ENCODE results near the gene KDM4D. TPM values are rescaled to one million over a fixed set of nuclear protein-coding genes. Genes with fewer than 3 reads are reported as not detected.
A peak's percentile ranks its signal among the peaks of the same experiment; 100 is the strongest.

The KDM4D gene
- polyA plus RNA-seq, result under 1 TPM in 3 of 4 donors, not detected in 1; 0.27 to 0.54 (median 0.49) TPM
- long read RNA-seq, donor 1, partial matches to known transcripts, result 0 of 3 reads
- long read RNA-seq, donor 1, other reads (novel, unspliced or antisense), result 0 of 3 reads
- long read RNA-seq, donor 2, result 0 reads
- long read RNA-seq, donor 3, result 0 reads
- long read RNA-seq, donor 4, partial matches to known transcripts, result 0 of 1 reads
- long read RNA-seq, donor 4, other reads (novel, unspliced or antisense), result 0 of 1 reads
- long read RNA-seq, donor 5, result 0 reads
- long read RNA-seq, donor 6, result 0 reads
- long read RNA-seq, donor 7, result 0 reads
- long read RNA-seq, donor 8, result 0 reads
- long read RNA-seq, donor 9, result 0 reads
- long read RNA-seq, donor 10, partial matches to known transcripts, result 0 of 1 reads
- long read RNA-seq, donor 10, other reads (novel, unspliced or antisense), result 0 of 1 reads

GRCh38 chr11:94973099-94973968 is at the start of gene KDM4D, which contains the start of gene CWC15:
KDM4D (plus strand) TSS chr11:94973709; CDS start chr11:94997373, 23,664 bp downstream.
CWC15 (minus strand) TSS chr11:94973556; CDS start chr11:94972185, 1,371 bp downstream.
- Histone ChIP-seq H3K27ac (ENCODE audit: low read depth in 1 of 3, low read length in 2 of 3) (peak within 1 kb of the TSS; percentile 62 to 90 (median 82)), H3K4me3 (ENCODE audit: low read depth in 1 of 3, low read length in 3 of 3) (peak within 1 kb of the TSS; percentile 90 to 95 (median 94)), H3K27me3 (ENCODE audit: control insufficient read depth in 3 of 3, insufficient read depth in 3 of 3, low read length in 3 of 3) (no peaks in the 10 kb centered on the region), H3K4me1 (ENCODE audit: control insufficient read depth in 3 of 3, insufficient read depth in 2 of 3, low read depth in 1 of 3, low read length in 2 of 3) (peaks cover 0 to 3% (median 3%) of the 10 kb centered on the region in 3 donors), H3K9me3 (ENCODE audit: control insufficient read depth in 2 of 2, insufficient read depth in 1 of 2, low read depth in 1 of 2, low read length in 1 of 2) (no peaks in the 10 kb centered on the region), H3K36me3 (ENCODE audit: control insufficient read depth in 3 of 3, insufficient read depth in 2 of 3, low read depth in 1 of 3, low read length in 3 of 3) (peaks cover 2 to 7% (median 6%) of the 10 kb centered on the region in 3 donors)
- DNase-seq (peak; percentile 96 to 97), FAIRE-seq (no peak)
- 0% methylated on average over 65 to 66 of the region's 66 CpGs for WGBS, 3 donors

GRCh38 chr11:94924171-94924572 is 49.3 kb upstream of the KDM4D start:
- no peak overlapping the region for H3K4me3 ChIP-seq (ENCODE audit: low read depth in 1 of 3, low read length in 3 of 3)
- H3K27me3 ChIP-seq (ENCODE audit: control insufficient read depth in 3 of 3, insufficient read depth in 3 of 3, low read length in 3 of 3), result no peaks in the 10 kb centered on the region
- WGBS, 3 donors, result 48 to 80% (median 65%) methylated on average over 6 of the region's 6 CpGs
- H3K36me3 ChIP-seq (ENCODE audit: control insufficient read depth in 3 of 3, insufficient read depth in 2 of 3, low read depth in 1 of 3, low read length in 3 of 3), result no peaks in the 10 kb centered on the region
- H3K4me1 ChIP-seq (ENCODE audit: control insufficient read depth in 3 of 3, insufficient read depth in 2 of 3, low read depth in 1 of 3, low read length in 2 of 3), result peaks cover 0 to 17% (median 6%) of the 10 kb centered on the region in 3 donors
- no peak for DNase-seq
- no peak for FAIRE-seq
- peak overlapping the region in 1 of 3 donors; percentile 59 for H3K27ac ChIP-seq (ENCODE audit: low read depth in 1 of 3, low read length in 2 of 3)
- peaks cover 0 to 7% of the 10 kb centered on the region in 2 donors for H3K9me3 ChIP-seq (ENCODE audit: control insufficient read depth in 2 of 2, insufficient read depth in 1 of 2, low read depth in 1 of 2, low read length in 1 of 2)

GRCh38 chr11:94924612-94925011 is 48.9 kb upstream of the KDM4D start:
- H3K27me3 ChIP-seq (ENCODE audit: control insufficient read depth in 3 of 3, insufficient read depth in 3 of 3, low read length in 3 of 3), result no peaks in the 10 kb centered on the region
- peaks cover 0 to 7% of the 10 kb centered on the region in 2 donors for H3K9me3 ChIP-seq (ENCODE audit: control insufficient read depth in 2 of 2, insufficient read depth in 1 of 2, low read depth in 1 of 2, low read length in 1 of 2)
- FAIRE-seq (no peak), DNase-seq (peak in 1 of 2 donors; percentile 8)
- no peak overlapping the region for H3K4me3 ChIP-seq (ENCODE audit: low read depth in 1 of 3, low read length in 3 of 3)
- no peaks in the 10 kb centered on the region for H3K36me3 ChIP-seq (ENCODE audit: control insufficient read depth in 3 of 3, insufficient read depth in 2 of 3, low read depth in 1 of 3, low read length in 3 of 3)
- H3K4me1 ChIP-seq (ENCODE audit: control insufficient read depth in 3 of 3, insufficient read depth in 2 of 3, low read depth in 1 of 3, low read length in 2 of 3), result peaks cover 0 to 17% (median 6%) of the 10 kb centered on the region in 3 donors
- 40 to 74% (median 46%) methylated on average over 5 of the region's 5 CpGs for WGBS, 3 donors
- peak overlapping the region in 1 of 3 donors; percentile 65 for H3K27ac ChIP-seq (ENCODE audit: low read depth in 1 of 3, low read length in 2 of 3)

GRCh38 chr11:94925422-94926270 is 47.9 kb upstream of the KDM4D start:
- DNase-seq, result peak in 1 of 2 donors; percentile 21
- Histone ChIP-seq H3K27me3 (ENCODE audit: control insufficient read depth in 3 of 3, insufficient read depth in 3 of 3, low read length in 3 of 3) (no peaks in the 10 kb centered on the region), H3K27ac (ENCODE audit: low read depth in 1 of 3, low read length in 2 of 3) (peak overlapping the region in 2 of 3 donors; percentile 44 to 86), H3K4me3 (ENCODE audit: low read depth in 1 of 3, low read length in 3 of 3) (no peak overlapping the region), H3K4me1 (ENCODE audit: control insufficient read depth in 3 of 3, insufficient read depth in 2 of 3, low read depth in 1 of 3, low read length in 2 of 3) (peaks cover 0 to 17% (median 6%) of the 10 kb centered on the region in 3 donors), H3K9me3 (ENCODE audit: control insufficient read depth in 2 of 2, insufficient read depth in 1 of 2, low read depth in 1 of 2, low read length in 1 of 2) (peaks cover 0 to 7% of the 10 kb centered on the region in 2 donors), H3K36me3 (ENCODE audit: control insufficient read depth in 3 of 3, insufficient read depth in 2 of 3, low read depth in 1 of 3, low read length in 3 of 3) (no peaks in the 10 kb centered on the region)
- no peak for FAIRE-seq
- 45 to 50% (median 49%) methylated on average over 7 of the region's 7 CpGs for WGBS, 3 donors

GRCh38 chr11:94926271-94926625 is 47.3 kb upstream of the KDM4D start:
- no peaks in the 10 kb centered on the region for H3K36me3 ChIP-seq (ENCODE audit: control insufficient read depth in 3 of 3, insufficient read depth in 2 of 3, low read depth in 1 of 3, low read length in 3 of 3)
- no peak overlapping the region for H3K4me3 ChIP-seq (ENCODE audit: low read depth in 1 of 3, low read length in 3 of 3)
- peak overlapping the region in 2 of 3 donors; percentile 44 to 86 for H3K27ac ChIP-seq (ENCODE audit: low read depth in 1 of 3, low read length in 2 of 3)
- no peak for FAIRE-seq
- peaks cover 0 to 17% (median 6%) of the 10 kb centered on the region in 3 donors for H3K4me1 ChIP-seq (ENCODE audit: control insufficient read depth in 3 of 3, insufficient read depth in 2 of 3, low read depth in 1 of 3, low read length in 2 of 3)
- H3K27me3 ChIP-seq (ENCODE audit: control insufficient read depth in 3 of 3, insufficient read depth in 3 of 3, low read length in 3 of 3), result no peaks in the 10 kb centered on the region
- H3K9me3 ChIP-seq (ENCODE audit: control insufficient read depth in 2 of 2, insufficient read depth in 1 of 2, low read depth in 1 of 2, low read length in 1 of 2), result peaks cover 0 to 7% of the 10 kb centered on the region in 2 donors
- no peak for DNase-seq

- Histone ChIP-seq H3K4me3 (ENCODE audit: low read depth in 1 of 3, low read length in 3 of 3) (no peak overlapping the region), H3K27ac (ENCODE audit: low read depth in 1 of 3, low read length in 2 of 3) (peak overlapping the region in 2 of 3 donors; percentile 44 to 86), H3K9me3 (ENCODE audit: control insufficient read depth in 2 of 2, insufficient read depth in 1 of 2, low read depth in 1 of 2, low read length in 1 of 2) (peaks cover 0 to 7% of the 10 kb centered on the region in 2 donors), H3K27me3 (ENCODE audit: control insufficient read depth in 3 of 3, insufficient read depth in 3 of 3, low read length in 3 of 3) (no peaks in the 10 kb centered on the region), H3K36me3 (ENCODE audit: control insufficient read depth in 3 of 3, insufficient read depth in 2 of 3, low read depth in 1 of 3, low read length in 3 of 3) (no peaks in the 10 kb centered on the region), H3K4me1 (ENCODE audit: control insufficient read depth in 3 of 3, insufficient read depth in 2 of 3, low read depth in 1 of 3, low read length in 2 of 3) (peaks cover 0 to 17% (median 6%) of the 10 kb centered on the region in 3 donors)
- WGBS, 3 donors, result 20 to 29% (median 21%) methylated on average over 6 of the region's 6 CpGs
- FAIRE-seq, result no peak
- DNase-seq, result peak; percentile 13 to 51
Observed at GRCh38 chr11:94926698-94927237, 46.7 kb upstream of the KDM4D start.

- Histone ChIP-seq H3K4me3 (ENCODE audit: low read depth in 1 of 3, low read length in 3 of 3) (no peak overlapping the region), H3K36me3 (ENCODE audit: control insufficient read depth in 3 of 3, insufficient read depth in 2 of 3, low read depth in 1 of 3, low read length in 3 of 3) (no peaks in the 10 kb centered on the region), H3K27me3 (ENCODE audit: control insufficient read depth in 3 of 3, insufficient read depth in 3 of 3, low read length in 3 of 3) (no peaks in the 10 kb centered on the region), H3K9me3 (ENCODE audit: control insufficient read depth in 2 of 2, insufficient read depth in 1 of 2, low read depth in 1 of 2, low read length in 1 of 2) (peaks cover 0 to 7% of the 10 kb centered on the region in 2 donors), H3K4me1 (ENCODE audit: control insufficient read depth in 3 of 3, insufficient read depth in 2 of 3, low read depth in 1 of 3, low read length in 2 of 3) (peaks cover 0 to 17% (median 6%) of the 10 kb centered on the region in 3 donors), H3K27ac (ENCODE audit: low read depth in 1 of 3, low read length in 2 of 3) (peak overlapping the region in 1 of 3 donors; percentile 86)
- FAIRE-seq (no peak), DNase-seq (no peak)
- 93 to 100% (median 97%) methylated on average over 1 of the region's 1 CpG for WGBS, 3 donors
Observed at GRCh38 chr11:94928117-94928990, 45.2 kb upstream of the KDM4D start.

Data from small intestine (tissue), 16 donors.